Activated T-helper 1 cell treated with anti-CD3 and anti-CD28 coated beads, Interleukin-12 subunit alpha, Interleukin-12 subunit beta, Interleukin-2, Interleukin-4 antibody, amounts not matched to agents 30 ng/mL and 10 ng/mL and 1 ng/mL, durations not matched to agents 14 hours and 24 hours and 36 hours (primary cell): ENCODE data around the gene SLC35B3. TPM values are rescaled to one million over a fixed set of nuclear protein-coding genes. Genes with fewer than 3 reads are reported as not detected.
"Not testable (repeated sequence)": the region's sequence is repeated elsewhere in the genome, so short reads cannot be mapped to it uniquely, and the experiment has no call there.

ENCODE experiments used
- DNase-seq: peaks from one replicate; pipeline ENCODE4 v3.0.0; 2021; ENCODE audit warnings: low spot score
- H3K27ac Mint-ChIP-seq: one replicate; pipeline ENCODE4 v1.8.0; 2021; ENCODE audit warnings: mild to moderate bottlenecking, mixed read lengths
- H3K27me3 Mint-ChIP-seq: one replicate; pipeline ENCODE4 v1.8.0; 2022; ENCODE audit warnings: mild to moderate bottlenecking, moderate library complexity, mixed read lengths; ENCODE audit not compliant: insufficient read depth
- H3K36me3 Mint-ChIP-seq: one replicate; pipeline ENCODE4 v1.8.0; 2021; ENCODE audit warnings: low read depth, mixed read lengths
- H3K4me1 Mint-ChIP-seq: one replicate; pipeline ENCODE4 v1.8.0; 2021; ENCODE audit warnings: low read depth, mixed read lengths
- H3K4me3 Mint-ChIP-seq: one replicate; pipeline ENCODE4 v1.8.0; 2021; ENCODE audit warnings: mild to moderate bottlenecking, moderate library complexity, mixed read lengths
- H3K9me3 Mint-ChIP-seq: one replicate; pipeline ENCODE4 v1.8.0; 2021; ENCODE audit warnings: mixed read lengths
- intact Hi-C: fragments of 100-400 bp; cut with micrococcal nuclease; formaldehyde crosslinking; loops from one replicate; pipeline ENCODE4 v1.15.1; 2024
- total RNA-seq: library from RNA; stranded (reverse); gene quantifications from 2 replicates; pipeline ENCODE4 v1.2.3, GENCODE V29; 2022

SLC35B3 gene
- 6.4 and 6.5 TPM in 2 replicates for total RNA-seq

DNA sequence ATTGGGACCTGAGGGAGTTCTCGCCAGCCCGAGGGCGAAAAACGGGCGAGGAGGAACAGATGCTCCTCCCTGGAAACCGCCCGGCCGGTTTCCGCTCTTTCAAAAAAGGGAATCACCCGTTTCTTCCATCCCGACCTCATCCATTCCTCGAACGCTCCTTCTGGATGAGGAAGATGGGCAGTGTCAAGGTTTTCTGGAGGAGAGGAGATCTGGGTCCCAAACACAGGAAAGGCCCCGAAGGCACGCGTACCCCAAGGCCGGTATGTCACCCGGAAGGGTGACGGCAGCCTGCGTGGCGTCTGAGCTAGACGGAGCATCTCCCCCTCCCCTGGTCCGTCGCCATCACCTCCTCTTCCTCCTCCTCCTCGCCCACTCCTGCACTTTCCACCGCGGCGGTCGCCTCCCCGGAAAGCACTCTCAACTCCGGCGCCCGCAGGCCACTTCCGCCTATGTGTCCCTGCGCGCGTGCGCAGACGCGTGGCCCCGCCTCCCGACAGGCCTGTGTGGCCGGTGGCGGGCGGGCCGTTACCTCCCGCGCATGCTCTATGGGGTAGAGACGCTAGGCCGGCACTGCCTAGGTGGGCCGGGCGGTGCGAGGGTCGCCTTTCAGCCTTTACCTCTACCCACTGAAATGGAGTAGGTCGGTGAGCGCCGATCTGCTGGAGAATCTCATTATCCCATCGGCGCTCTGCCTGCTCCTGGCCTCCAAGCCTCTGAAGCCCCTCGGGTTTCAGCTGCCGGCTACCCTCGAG is at the start of gene SLC35B3:
Gene SLC35B3 (minus strand): TSS at position 453 of the 752 bp plus-strand sequence.
- H3K4me3 Mint-ChIP-seq, result peak within 1 kb of the TSS; percentile 94
- H3K27me3 Mint-ChIP-seq, result peaks cover 3% of the 10 kb centered on the region
- no peaks in the 10 kb centered on the region for H3K9me3 Mint-ChIP-seq
- DNase-seq, result peak; percentile 98
- peak within 1 kb of the TSS; percentile 98 for H3K27ac Mint-ChIP-seq
- H3K4me1 Mint-ChIP-seq, result peaks cover 39% of the 10 kb centered on the region
- peaks cover 18% of the 10 kb centered on the region for H3K36me3 Mint-ChIP-seq
- intact Hi-C loops, result loop anchor here (1.0 to 10.0 kb wide), 11 partner anchors 333 to 1967 kb away; partner anchors contain the start of genes BLOC1S5, BMP6, CAGE1 and EEF1E1

DNA sequence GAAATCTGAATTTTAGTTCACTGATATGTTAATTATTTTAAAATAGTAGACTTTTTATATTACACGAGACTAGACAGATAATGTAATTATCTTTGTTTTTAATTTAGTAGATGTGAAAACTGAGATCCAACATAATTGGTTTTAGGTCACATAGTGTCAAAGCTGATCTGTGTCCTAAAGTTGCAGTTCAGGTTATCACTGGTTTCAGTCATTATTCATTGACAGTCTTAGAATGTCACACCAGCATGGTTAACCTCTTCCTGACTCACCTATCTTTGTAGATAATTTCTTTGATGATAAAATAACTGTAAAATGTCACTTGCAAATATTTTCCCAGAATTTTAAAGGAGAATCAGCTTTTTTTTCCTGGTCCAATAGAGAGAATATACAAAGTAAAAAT is 48.3 kb upstream of the SLC35B3 start:
- H3K9me3 Mint-ChIP-seq, result peaks cover 7% of the 10 kb centered on the region
- no peak for DNase-seq
- H3K27ac Mint-ChIP-seq, result no peak overlapping the region
- no peaks in the 10 kb centered on the region for H3K36me3 Mint-ChIP-seq
- H3K27me3 Mint-ChIP-seq, result peaks cover 2% of the 10 kb centered on the region
- no peaks in the 10 kb centered on the region for H3K4me1 Mint-ChIP-seq
- H3K4me3 Mint-ChIP-seq, result no peak overlapping the region
- intact Hi-C loops, result no loop called here

DNA sequence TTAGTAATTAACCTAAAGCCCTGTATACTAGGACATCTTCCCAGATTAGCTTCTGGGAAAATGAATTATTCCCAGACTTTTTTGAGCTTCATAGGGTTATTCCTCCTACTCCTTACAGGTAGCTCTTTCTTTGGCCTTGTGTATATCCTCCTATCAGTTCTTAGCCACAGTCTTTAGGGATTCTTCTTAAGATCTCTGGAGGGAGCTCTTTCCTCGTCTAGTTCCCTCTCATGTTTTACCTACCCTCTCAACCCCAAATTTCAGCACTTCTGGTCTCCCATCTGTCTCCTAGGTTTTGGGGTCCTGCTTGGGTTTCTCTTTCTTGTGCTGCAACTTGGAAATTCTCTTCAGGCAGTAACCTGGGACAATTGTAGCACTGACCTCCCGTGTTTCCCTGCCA is 46.4 kb upstream of the SLC35B3 start:
- no peak overlapping the region for H3K4me3 Mint-ChIP-seq

DNA sequence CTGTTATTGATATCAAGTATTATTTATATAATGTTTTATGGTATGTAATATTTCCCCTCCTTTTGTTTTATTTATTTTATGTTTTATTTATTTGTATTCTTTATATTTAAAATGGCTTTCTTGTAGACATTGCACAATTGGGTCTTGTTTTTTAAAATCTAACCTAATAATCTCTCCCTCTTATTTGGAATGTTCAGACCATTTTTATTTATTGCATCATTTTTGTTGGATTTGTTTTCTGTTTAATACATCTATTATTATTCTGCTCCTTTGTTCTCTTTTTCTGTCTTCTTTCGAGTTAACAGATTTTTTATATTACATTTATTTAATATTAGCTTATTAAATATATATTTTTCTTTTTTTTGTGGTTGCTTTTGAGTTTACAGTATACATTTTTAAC is 43.1 kb upstream of the SLC35B3 start:
- H3K27ac Mint-ChIP-seq, result no peak overlapping the region
- H3K36me3 Mint-ChIP-seq, result no peaks in the 10 kb centered on the region
- peaks cover 7% of the 10 kb centered on the region for H3K9me3 Mint-ChIP-seq
- no peak overlapping the region for H3K4me3 Mint-ChIP-seq
- no peaks in the 10 kb centered on the region for H3K4me1 Mint-ChIP-seq
- peaks cover 2% of the 10 kb centered on the region for H3K27me3 Mint-ChIP-seq
- DNase-seq, result no peak
- intact Hi-C loops, result no loop called here

More for the DNA sequence above, 46.4 kb upstream of the SLC35B3 start:
- intact Hi-C loops, result no loop called here
- Mint-ChIP-seq H3K27me3 (peaks cover 2% of the 10 kb centered on the region), H3K4me1 (no peaks in the 10 kb centered on the region), H3K36me3 (no peaks in the 10 kb centered on the region), H3K9me3 (peaks cover 7% of the 10 kb centered on the region), H3K27ac (no peak overlapping the region)
- no peak for DNase-seq

DNA sequence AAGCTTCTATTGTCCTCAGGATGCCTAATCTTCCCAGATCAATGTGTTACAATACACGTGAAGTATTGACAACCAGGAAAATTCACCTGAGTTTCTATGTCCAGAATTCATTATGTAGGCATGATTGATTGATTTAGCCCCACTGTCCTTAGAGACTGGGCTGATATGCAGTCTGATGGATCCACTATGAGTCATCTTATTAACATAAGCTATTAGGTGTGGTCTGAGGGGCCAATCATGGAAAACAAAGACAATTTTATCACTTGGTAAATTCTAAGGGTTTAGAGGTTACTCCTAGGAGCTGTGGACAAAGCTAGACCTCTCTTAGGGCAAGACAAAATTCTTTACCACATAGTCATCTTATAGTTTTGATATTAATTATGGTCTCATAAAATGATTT is 41.3 kb upstream of the SLC35B3 start:
- H3K36me3 Mint-ChIP-seq, result no peaks in the 10 kb centered on the region
- peaks cover 7% of the 10 kb centered on the region for H3K9me3 Mint-ChIP-seq
- H3K27me3 Mint-ChIP-seq, result no peaks in the 10 kb centered on the region
- H3K4me1 Mint-ChIP-seq, result no peaks in the 10 kb centered on the region
- no peak overlapping the region for H3K4me3 Mint-ChIP-seq
- no peak overlapping the region for H3K27ac Mint-ChIP-seq
- intact Hi-C loops, result no loop called here
- no peak for DNase-seq

DNA sequence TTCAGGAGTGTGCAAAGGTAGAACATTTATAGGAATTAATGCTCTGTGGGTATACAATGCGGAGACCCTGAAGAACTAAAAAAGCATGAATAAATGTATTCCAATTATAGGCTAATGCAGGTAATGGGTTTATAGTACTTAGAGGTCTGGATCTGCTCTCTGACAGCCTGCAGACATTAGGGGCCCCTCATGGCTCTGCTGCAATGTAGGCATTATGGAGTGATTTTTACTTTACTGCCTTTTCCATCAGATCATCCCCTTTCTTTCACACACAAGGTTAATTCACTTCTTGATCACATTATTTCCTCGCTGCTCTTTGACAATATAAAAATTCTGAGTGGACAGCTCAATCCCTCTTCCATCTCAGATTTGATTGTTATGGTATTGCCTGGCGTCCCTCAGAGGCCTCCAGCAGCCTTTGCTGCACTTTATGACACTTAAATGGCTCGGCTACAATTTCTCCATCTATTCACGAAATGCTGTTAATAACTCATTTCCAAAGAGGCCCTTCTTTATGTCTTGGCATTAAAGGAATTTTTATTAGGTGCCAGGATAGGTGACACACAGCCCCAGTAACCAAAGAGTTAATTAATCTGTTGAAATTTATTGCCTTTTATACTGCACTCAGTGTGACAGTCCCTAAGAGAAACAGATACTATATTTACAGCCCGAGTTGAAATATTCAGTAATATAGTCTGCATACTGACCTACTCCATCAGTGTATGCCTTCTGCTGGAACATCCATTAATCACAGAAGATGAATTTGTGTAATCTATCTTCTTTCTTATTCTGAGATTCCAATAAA is 33.4 kb upstream of the SLC35B3 start:
- no peaks in the 10 kb centered on the region for H3K4me1 Mint-ChIP-seq
- no peak overlapping the region for H3K4me3 Mint-ChIP-seq
- no peaks in the 10 kb centered on the region for H3K36me3 Mint-ChIP-seq
- H3K27ac Mint-ChIP-seq, result no peak overlapping the region
- H3K9me3 Mint-ChIP-seq, result no peaks in the 10 kb centered on the region
- no peak for DNase-seq
- intact Hi-C loops, result no loop called here
- no peaks in the 10 kb centered on the region for H3K27me3 Mint-ChIP-seq

DNA sequence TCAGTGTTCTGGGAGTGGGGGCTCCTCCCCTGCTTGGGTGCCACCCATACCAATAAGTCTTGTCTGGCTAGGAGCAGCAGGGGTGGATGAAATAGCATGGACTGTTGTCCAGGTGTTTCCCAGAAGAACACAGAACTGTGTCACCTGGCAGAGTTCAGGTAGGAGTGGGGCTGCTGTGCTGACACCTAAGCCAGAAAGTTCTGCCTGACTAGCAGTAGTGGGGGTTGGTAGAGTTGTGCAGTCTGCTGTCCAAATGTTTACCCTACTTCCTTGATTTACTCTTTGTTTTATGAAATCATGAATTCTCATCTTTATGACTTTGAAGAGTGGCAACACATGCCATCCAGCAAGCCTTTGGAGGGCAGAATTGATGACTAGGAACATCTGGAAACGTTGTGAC is 27.3 kb upstream of the SLC35B3 start:
- Mint-ChIP-seq H3K4me3 (no peak overlapping the region), H3K9me3 (no peaks in the 10 kb centered on the region), H3K27me3 (no peaks in the 10 kb centered on the region), H3K4me1 (no peaks in the 10 kb centered on the region), H3K27ac (no peak overlapping the region), H3K36me3 (no peaks in the 10 kb centered on the region)
- intact Hi-C loops, result no loop called here
- DNase-seq, result no peak

DNA sequence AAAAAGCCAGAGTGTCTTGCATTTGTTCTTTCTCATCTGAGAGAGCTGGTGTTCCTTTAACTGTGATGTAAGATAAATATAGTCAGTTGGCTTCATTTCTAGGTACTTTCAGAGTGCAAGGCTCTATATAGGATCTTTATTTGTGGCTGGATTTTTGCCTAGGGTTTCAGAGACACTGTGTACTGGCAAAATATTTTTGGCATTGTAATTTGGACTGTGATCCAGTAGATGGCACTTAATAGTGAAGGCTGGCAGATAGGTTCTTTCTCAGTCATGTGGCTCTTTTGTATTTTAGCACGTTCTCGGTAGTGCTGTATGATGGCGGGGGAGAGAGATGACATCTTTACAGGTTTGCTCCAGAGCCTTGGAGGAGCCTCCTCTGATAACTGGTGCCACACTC is 26.8 kb upstream of the SLC35B3 start:
- Mint-ChIP-seq H3K36me3 (no peaks in the 10 kb centered on the region), H3K9me3 (no peaks in the 10 kb centered on the region), H3K27me3 (no peaks in the 10 kb centered on the region), H3K27ac (no peak overlapping the region), H3K4me1 (no peaks in the 10 kb centered on the region), H3K4me3 (no peak overlapping the region)
- no peak for DNase-seq
- intact Hi-C loops, result no loop called here

DNA sequence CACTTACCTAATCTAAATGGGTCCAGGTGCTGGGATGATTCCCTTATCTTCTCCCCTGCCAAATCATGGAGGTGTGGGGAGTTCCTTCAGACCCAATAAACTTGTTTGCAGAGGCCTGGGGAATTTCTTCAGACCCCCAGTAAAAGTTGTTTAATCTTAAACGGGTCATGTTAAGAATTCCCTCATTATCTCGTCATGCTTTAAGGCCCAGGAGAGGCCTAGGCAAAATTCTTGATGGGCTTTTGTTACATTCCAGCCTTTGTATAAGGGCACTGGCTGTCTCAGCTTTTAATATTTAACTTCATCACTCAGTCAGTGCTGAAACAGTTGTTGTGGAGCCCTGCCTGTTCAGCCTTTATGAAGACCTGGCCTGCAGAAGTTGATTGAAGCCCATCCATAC is 11.0 kb upstream of the SLC35B3 start:
- no peaks in the 10 kb centered on the region for H3K4me1 Mint-ChIP-seq

DNA sequence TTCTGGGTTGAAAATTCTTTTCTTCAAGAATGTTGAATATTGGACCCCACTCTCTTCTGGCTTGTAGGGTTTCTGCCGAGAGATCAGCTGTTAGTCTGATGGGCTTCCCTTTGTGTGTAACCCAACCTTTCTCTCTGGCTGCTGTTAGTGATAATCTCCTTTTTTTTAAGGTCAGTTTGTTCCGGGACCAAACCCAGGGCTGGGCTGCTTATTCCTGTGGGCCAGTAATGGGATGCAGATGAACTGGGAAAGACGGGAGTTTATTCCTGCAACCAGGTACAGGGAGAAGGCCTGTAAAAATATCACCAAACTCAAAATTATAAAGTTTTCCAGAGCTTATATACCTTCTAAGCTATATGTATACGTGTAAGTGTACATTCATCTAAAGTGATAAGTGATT is 10.6 kb upstream of the SLC35B3 start:
- H3K9me3 Mint-ChIP-seq, H3K4me1 Mint-ChIP-seq, DNase-seq, H3K36me3 Mint-ChIP-seq, H3K4me3 Mint-ChIP-seq, H3K27me3 Mint-ChIP-seq, intact Hi-C loops, H3K27ac Mint-ChIP-seq: not testable (repeated sequence)

More for the DNA sequence above, 11.0 kb upstream of the SLC35B3 start:
- Mint-ChIP-seq H3K27me3 (no peaks in the 10 kb centered on the region), H3K27ac (no peak overlapping the region), H3K36me3 (no peaks in the 10 kb centered on the region), H3K4me3 (no peak overlapping the region), H3K9me3 (no peaks in the 10 kb centered on the region)
- no peak for DNase-seq
- intact Hi-C loops, result no loop called here

DNA sequence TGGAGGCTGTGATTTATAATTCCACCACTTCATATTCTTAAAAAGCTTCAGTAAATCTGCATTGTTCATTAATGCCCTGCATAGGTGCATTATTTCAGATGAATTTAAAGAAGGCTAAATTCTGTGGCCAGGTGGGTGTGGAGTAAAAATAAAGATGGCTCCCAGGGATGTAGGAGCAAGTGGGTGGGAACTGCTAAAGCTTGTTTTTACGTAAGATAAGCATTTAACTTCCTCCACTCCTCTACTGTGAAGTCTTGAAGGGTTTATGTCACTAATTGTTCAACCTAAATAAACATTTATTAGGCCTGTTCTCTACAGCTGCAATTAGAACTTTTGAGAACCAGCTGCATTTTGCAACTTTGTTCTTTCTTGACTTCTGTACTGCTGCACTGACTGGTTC is 6.8 kb upstream of the SLC35B3 start:
- Mint-ChIP-seq H3K4me1 (no peaks in the 10 kb centered on the region), H3K4me3 (no peak overlapping the region), H3K9me3 (no peaks in the 10 kb centered on the region), H3K27me3 (no peaks in the 10 kb centered on the region), H3K27ac (no peak overlapping the region), H3K36me3 (peaks cover 3% of the 10 kb centered on the region)
- intact Hi-C loops, result no loop called here
- DNase-seq, result no peak

DNA sequence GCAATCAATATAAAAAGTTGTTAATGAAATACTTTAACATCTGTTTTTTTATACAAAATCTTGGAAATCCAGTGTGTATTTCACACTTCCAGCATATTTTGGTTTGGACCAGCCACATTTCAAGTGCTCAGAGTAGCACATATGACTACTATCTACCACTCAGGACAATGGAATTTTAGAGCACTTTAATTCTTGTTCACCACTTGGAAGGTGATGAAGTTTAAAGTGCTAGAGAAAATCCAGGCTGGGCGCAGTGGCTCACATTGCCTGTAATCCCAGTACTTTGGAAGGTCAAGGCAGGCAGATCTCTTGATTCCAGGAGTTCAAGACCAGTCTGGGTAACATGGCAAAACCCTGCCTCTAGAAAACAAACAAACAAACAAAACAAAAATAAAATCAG is 6.1 kb upstream of the SLC35B3 start:
- Mint-ChIP-seq H3K4me3 (no peak overlapping the region), H3K36me3 (peaks cover 3% of the 10 kb centered on the region), H3K27ac (no peak overlapping the region), H3K4me1 (peaks cover under 1% of the 10 kb centered on the region), H3K27me3 (no peaks in the 10 kb centered on the region), H3K9me3 (no peaks in the 10 kb centered on the region)
- intact Hi-C loops, result no loop called here
- no peak for DNase-seq

DNA sequence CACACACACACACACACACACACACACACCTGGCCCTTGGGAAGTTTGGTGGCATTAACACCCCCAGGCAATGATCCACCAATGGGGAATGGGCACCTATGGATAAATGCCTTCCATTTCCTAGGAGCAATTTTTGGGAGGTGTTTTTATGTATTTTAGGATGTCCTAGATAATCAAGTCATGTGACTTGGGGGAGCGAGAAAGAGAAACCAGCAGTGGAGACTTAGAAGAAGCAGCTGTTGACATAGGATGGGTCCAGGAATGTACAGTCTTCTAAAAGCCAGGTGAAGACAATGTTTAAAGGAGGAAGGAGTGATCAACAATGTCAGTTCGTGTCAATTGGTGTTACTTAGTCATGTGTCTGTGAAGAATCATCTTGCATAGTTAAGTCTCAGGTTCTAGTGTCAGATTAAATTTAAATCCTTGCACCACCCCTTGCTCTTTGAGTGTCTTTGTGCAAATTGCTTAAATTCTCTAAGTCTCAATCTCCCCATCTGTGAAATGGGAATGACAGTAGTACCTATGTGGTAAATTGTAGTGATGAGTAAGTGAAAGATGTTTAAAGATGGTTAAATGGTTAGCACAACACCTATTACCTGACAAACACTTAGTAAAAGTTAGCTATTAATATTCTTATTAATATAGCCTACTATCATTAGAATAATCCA is 4.4 kb upstream of the SLC35B3 start:
- Mint-ChIP-seq H3K4me3 (no peak overlapping the region), H3K27ac (no peak overlapping the region), H3K4me1 (peaks cover 12% of the 10 kb centered on the region), H3K27me3 (peaks cover 3% of the 10 kb centered on the region), H3K36me3 (peaks cover 3% of the 10 kb centered on the region), H3K9me3 (no peaks in the 10 kb centered on the region)
- intact Hi-C loops, result loop anchor here (5.0 to 10.0 kb wide), 6 partner anchors 422 to 1963 kb away; partner anchors contain the start of genes BMP6 and SNRNP48
- DNase-seq, result no peak
